ENCODE results near the gene RBM4.

Gene RBM4

GRCh38 chr11:66652651-66653050, 14.1 kb downstream of the RBM4 start:
- H3K4me3 ChIP-seq (ENCODE audit: low read depth, low read length): no peak overlapping the region
- no peak for DNase-seq (ENCODE audit: low read depth)
- no peak for TF ChIP-seq CTCF (IDR thresholded peaks at IDR 0.05; ENCODE audit: insufficient read depth, low read depth, low read length, missing control alignments)

DNA sequence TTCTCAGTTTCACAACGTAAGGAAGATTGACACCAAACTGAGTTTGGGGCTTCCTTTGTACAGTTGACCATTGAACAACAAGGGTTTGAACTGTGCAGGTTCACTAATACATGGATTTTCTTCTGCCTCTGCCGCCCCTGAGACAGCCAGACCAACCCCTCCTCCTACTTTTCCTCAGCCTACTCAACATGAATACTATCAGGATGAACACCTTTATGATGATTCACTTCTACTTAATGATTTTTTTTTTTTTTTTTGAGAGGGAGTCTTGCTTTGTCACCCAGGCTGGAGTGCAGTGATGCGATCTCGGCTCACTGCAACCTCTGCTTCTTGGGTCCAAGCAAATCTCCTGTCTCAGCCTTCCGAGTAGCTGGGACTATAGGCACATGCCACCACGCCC, 14.6 kb downstream of the RBM4 start:
- no peak for DNase-seq (ENCODE audit: low read depth)
- no peak overlapping the region for H3K4me3 ChIP-seq (ENCODE audit: low read depth, low read length)
- TF ChIP-seq CTCF (IDR thresholded peaks at IDR 0.05; ENCODE audit: insufficient read depth, low read depth, low read length, missing control alignments): no peak

DNA sequence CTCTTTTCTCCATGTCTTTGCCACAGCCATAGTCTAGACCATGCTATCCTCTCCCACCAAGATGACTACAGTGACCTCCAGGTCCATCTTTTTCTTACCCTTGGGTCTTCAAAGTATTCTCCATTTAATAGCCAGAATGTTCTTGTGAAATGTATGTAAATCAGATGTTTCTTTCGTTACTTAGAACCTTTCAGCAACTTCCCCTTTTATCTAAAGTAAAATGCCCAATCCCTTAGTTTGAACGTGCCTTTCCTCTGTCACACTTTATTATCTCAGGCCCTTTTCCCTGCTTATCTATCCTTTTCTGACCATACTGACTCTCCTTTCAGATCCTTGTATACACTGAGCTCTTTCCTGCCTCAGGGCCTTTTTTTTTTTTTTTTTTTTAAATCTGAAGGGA, 21.3 kb downstream of the RBM4 start:
- DNase-seq (ENCODE audit: low read depth): no peak
- no peak for TF ChIP-seq CTCF (IDR thresholded peaks at IDR 0.05; ENCODE audit: insufficient read depth, low read depth, low read length, missing control alignments)
- no peak overlapping the region for H3K4me3 ChIP-seq (ENCODE audit: low read depth, low read length)

DNA sequence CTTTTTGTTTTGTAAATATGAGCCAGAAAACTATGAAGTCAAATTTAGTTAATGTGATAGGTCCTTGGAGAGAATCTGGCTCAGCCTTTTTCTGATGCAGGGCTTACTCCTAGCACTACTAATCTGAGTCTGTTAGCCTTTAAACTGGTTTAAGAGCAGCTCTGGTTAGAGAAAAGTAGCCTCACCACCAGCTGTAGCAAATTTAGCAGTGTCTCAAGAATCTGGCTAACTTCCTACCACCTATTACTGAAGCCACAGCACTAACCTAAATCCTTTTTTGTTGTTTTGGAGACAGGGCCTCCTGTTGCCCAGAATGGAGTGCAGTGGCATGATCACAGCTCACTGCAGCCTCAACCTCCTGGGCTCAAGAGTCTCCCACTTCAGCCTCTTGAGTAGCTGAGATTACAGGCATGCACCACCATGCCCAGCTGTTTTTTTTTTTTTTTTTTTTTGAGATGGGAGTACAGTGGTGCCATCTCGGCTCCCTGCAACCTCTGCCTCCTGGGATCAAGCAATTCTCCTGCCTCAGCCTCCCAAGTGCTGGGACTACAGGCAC, 25.3 kb downstream of the RBM4 start:
- DNase-seq (ENCODE audit: low read depth): no peak
- H3K4me3 ChIP-seq (ENCODE audit: low read depth, low read length): no peak overlapping the region
- no peak for TF ChIP-seq CTCF (IDR thresholded peaks at IDR 0.05; ENCODE audit: insufficient read depth, low read depth, low read length, missing control alignments)

DNA sequence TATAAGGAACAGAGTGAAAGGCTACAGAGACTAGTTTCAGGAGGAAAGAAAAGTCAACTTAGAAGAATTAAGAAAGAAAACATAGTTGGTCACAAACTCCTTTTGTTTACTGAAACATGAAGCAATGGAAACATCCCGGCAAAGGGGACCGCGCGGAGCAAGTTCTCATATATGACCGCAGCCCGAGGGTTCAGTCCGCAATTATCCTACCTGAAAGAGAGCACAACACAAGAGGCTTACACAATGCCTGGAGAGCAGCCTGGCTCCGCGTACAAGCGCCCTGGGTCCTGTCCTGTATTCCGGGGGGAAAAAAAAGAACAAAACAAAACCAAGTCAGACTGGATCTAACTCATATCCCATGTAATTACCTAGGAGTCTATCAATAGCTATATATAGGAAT, 26.9 kb downstream of the RBM4 start:
- no peak for DNase-seq (ENCODE audit: low read depth)
- H3K4me3 ChIP-seq (ENCODE audit: low read depth, low read length): no peak overlapping the region
- TF ChIP-seq CTCF (IDR thresholded peaks at IDR 0.05; ENCODE audit: insufficient read depth, low read depth, low read length, missing control alignments): no peak

GRCh38 chr11:66670816-66671215, 32.3 kb downstream of the RBM4 start:
- TF ChIP-seq CTCF (IDR thresholded peaks at IDR 0.05; ENCODE audit: insufficient read depth, low read depth, low read length, missing control alignments): no peak
- no peak overlapping the region for H3K4me3 ChIP-seq (ENCODE audit: low read depth, low read length)
- DNase-seq (ENCODE audit: low read depth): no peak

- H3K4me3 ChIP-seq (ENCODE audit: low read depth, low read length): no peak overlapping the region
- no peak for TF ChIP-seq CTCF (IDR thresholded peaks at IDR 0.05; ENCODE audit: insufficient read depth, low read depth, low read length, missing control alignments)
- no peak for DNase-seq (ENCODE audit: low read depth)
Observed at GRCh38 chr11:66674964-66675602, 36.6 kb downstream of the RBM4 start.

Data from GM12865 (cell line).